Transverse colon (tissue), 3 donors: ENCODE data around the gene ITGA11.

ENCODE experiments used
- CTCF ChIP-seq, 5 experiments: fragments of 200-600 bp in 3 of 5; fragments of 450-650 bp in 2 of 5; sonication (generic) in 3 of 5; IDR thresholded peaks; 1 replicate in 2 of 5; 2 replicates in 3 of 5; pipeline ENCODE4 v1.5.1; 2016 to 2017; ENCODE audit warnings: antibody characterized with exemption in 5 of 5, inconsistent platforms in 3 of 5, mild to moderate bottlenecking in 2 of 5, moderate library complexity in 1 of 5
- POLR2A ChIP-seq: fragments of 450-650 bp; IDR thresholded peaks from one replicate; pipeline ENCODE4 v1.6.1; 2016; ENCODE audit warnings: antibody characterized with exemption, mild to moderate bottlenecking, moderate library complexity

- TF ChIP-seq CTCF (IDR thresholded peaks at IDR 0.05), result no peak
- no peak for TF ChIP-seq POLR2A
Observed at GRCh38 chr15:68332266-68332665, 99.7 kb downstream of the ITGA11 start.
